DMS153 treated with DMSO at 0.1 percent for 48 hours (cell line): Measurements from ENCODE around the gene ZBTB46.
"Not testable (repeated sequence)": the region's sequence is repeated elsewhere in the genome, so short reads cannot be mapped to it uniquely, and the experiment has no call there.

Experiments used
- DNase-seq: peaks from one replicate; lab custom pipeline; 2025; ENCODE audit not compliant: unreplicated experiment; lab: John Stamatoyannopoulos, UW

ZBTB46 gene

GRCh38 chr20:63830841-63831588 lies at the start of gene ZBTB46:
Gene ZBTB46 (minus strand): TSS chr20:63831264. CDS start chr20:63790757, 40,507 bp downstream.
- no peak for DNase-seq

GRCh38 chr20:63878899-63879663 lies 48.0 kb upstream of the ZBTB46 start:
- no peak for DNase-seq

- DNase-seq, result no peak
Observed at GRCh38 chr20:63877755-63878470, 46.8 kb upstream of the ZBTB46 start.

GRCh38 chr20:63876489-63877036 lies 45.5 kb upstream of the ZBTB46 start:
- no peak for DNase-seq

- not testable (repeated sequence) for DNase-seq
Observed at GRCh38 chr20:63874241-63874640, 43.2 kb upstream of the ZBTB46 start.

- no peak for DNase-seq
Observed at GRCh38 chr20:63873477-63873971, 42.5 kb upstream of the ZBTB46 start.

- DNase-seq, result no peak
Observed at GRCh38 chr20:63868264-63868663, 37.2 kb upstream of the ZBTB46 start.

GRCh38 chr20:63867042-63867441 lies 36.0 kb upstream of the ZBTB46 start:
- DNase-seq, result not testable (repeated sequence)

GRCh38 chr20:63864978-63865640 lies 34.0 kb upstream of the ZBTB46 start, which contains the start of gene TPD52L2:
Gene TPD52L2 (plus strand): TSS chr20:63865270. CDS start chr20:63865366, 96 bp downstream.
- DNase-seq, result peak; percentile 97

GRCh38 chr20:63864545-63864977 lies 33.5 kb upstream of the ZBTB46 start:
- DNase-seq, result no peak

GRCh38 chr20:63863798-63864544 lies 32.9 kb upstream of the ZBTB46 start:
- DNase-seq, result peak; percentile 59

- DNase-seq, result no peak
Observed at GRCh38 chr20:63863021-63863797, 32.1 kb upstream of the ZBTB46 start.

- DNase-seq, result no peak
Observed at GRCh38 chr20:63861981-63862901, 31.2 kb upstream of the ZBTB46 start.

GRCh38 chr20:63861365-63861934 lies 30.4 kb upstream of the ZBTB46 start, which contains the start of gene ABHD16B:
Gene ABHD16B (plus strand): TSS chr20:63861498. CDS start chr20:63861541, 43 bp downstream.
- DNase-seq, result no peak

- DNase-seq, result no peak
Observed at GRCh38 chr20:63860325-63861051, 29.4 kb upstream of the ZBTB46 start.

- no peak for DNase-seq
Observed at GRCh38 chr20:63859166-63859699, 28.2 kb upstream of the ZBTB46 start.
